ENCODE measurements around the gene PTH2R. TPM values are rescaled to one million over a fixed set of nuclear protein-coding genes. Genes with fewer than 3 reads are reported as not detected.
"Not testable (repeated sequence)": the region's sequence is repeated elsewhere in the genome, so short reads cannot be mapped to it uniquely, and the experiment has no call there.

PTH2R gene
- polyA plus RNA-seq, 1 donor from 2014 or later = not detected

DNA sequence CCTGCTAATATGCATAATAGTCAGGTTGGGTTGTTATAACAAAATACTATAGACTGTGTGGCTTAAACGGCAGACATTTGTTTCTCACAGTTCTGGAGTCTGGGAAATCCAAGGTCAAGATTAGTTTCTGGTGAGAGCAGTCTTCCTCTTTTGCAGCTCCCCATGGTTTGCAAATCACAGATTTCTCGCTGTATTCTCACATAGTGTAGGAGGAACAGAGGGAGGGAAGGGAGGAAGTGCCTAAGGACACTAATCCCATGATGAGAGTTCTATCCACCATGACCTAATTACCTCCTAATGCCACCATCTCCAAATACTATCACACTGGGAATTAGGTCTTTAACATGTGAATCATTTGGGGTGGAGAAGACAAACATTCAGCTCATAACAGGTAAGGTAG is 20.1 kb upstream of the PTH2R start:
- TF ChIP-seq RAD21 (conservative IDR thresholded peaks at IDR 0.05) (no peak), EZH2 (IDR thresholded peaks at IDR 0.05; ENCODE audit: borderline replicate concordance, insufficient read depth, low read length, poor library complexity, severe bottlenecking) (no peak)
- no peak overlapping the region for H3K9ac ChIP-seq (ENCODE audit: low read length)
- no peaks in the 10 kb centered on the region for H3K79me2 ChIP-seq (replicated peaks; ENCODE audit: insufficient read depth, low read length)
- H3K36me3 ChIP-seq (ENCODE audit: insufficient read depth, low read length) = no peaks in the 10 kb centered on the region
- no peaks in the 10 kb centered on the region for H4K20me1 ChIP-seq (ENCODE audit: insufficient read depth)
- no peaks in the 10 kb centered on the region for H3K27me3 ChIP-seq (ENCODE audit: insufficient read depth, low read depth, low read length)
- H3F3A ChIP-seq (ENCODE audit: insufficient read depth, low read length, poor library complexity, severe bottlenecking) = no peaks in the 10 kb centered on the region
- no peak overlapping the region for H3K27ac ChIP-seq (ENCODE audit: low read length)
- H2AFZ ChIP-seq (ENCODE audit: low read depth, low read length) = no peak overlapping the region
- H3K4me2 ChIP-seq (ENCODE audit: low read length) = no peak overlapping the region
- no peaks in the 10 kb centered on the region for H3K9me2 ChIP-seq (ENCODE audit: insufficient read depth, low read length)
- no peaks in the 10 kb centered on the region for H3K9me3 ChIP-seq (ENCODE audit: low read length)
- H3K4me3 ChIP-seq (ENCODE audit: low read length) = no peak overlapping the region

DNA sequence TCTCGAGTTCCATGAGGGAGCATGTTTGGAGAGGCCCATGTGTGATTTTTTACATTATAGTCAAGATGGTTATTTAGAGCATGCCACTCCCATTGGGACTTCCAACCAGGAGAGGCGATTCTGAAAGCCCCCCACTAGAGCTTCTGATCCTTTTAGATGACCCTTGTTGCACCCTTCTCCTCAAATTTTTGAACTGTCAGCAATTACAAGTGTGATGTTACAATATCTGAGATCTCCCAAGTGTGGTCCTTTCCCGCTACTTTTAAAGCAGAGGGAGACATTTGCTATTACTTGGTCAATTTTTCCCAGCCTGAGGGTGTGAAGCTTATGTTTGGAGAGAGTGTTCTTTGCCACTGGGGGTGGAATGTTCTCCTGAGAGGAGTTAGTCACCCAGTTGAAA is 16.7 kb upstream of the PTH2R start:
- Histone ChIP-seq H3K9me2 (ENCODE audit: insufficient read depth, low read length) (no peaks in the 10 kb centered on the region), H3K36me3 (ENCODE audit: insufficient read depth, low read length) (no peaks in the 10 kb centered on the region), H3F3A (ENCODE audit: insufficient read depth, low read length, poor library complexity, severe bottlenecking) (no peaks in the 10 kb centered on the region), H3K9me3 (ENCODE audit: low read length) (peaks cover 8% of the 10 kb centered on the region), H3K27me3 (ENCODE audit: insufficient read depth, low read depth, low read length) (no peaks in the 10 kb centered on the region), H2AFZ (ENCODE audit: low read depth, low read length) (no peak overlapping the region), H3K4me2 (ENCODE audit: low read length) (no peak overlapping the region), H4K20me1 (ENCODE audit: insufficient read depth) (no peaks in the 10 kb centered on the region), H3K79me2 (replicated peaks; ENCODE audit: insufficient read depth, low read length) (no peaks in the 10 kb centered on the region), H3K9ac (ENCODE audit: low read length) (no peak overlapping the region), H3K27ac (ENCODE audit: low read length) (no peak overlapping the region), H3K4me3 (ENCODE audit: low read length) (no peak overlapping the region)
- no peak for TF ChIP-seq EP300 (conservative IDR thresholded peaks at IDR 0.05; ENCODE audit: poor library complexity, severe bottlenecking)
- TF ChIP-seq MXI1 (conservative IDR thresholded peaks at IDR 0.05; ENCODE audit: poor library complexity, severe bottlenecking) = no peak
- no peak for TF ChIP-seq SMC3 (conservative IDR thresholded peaks at IDR 0.05; ENCODE audit: poor library complexity)
- TF ChIP-seq, protein P1, sequence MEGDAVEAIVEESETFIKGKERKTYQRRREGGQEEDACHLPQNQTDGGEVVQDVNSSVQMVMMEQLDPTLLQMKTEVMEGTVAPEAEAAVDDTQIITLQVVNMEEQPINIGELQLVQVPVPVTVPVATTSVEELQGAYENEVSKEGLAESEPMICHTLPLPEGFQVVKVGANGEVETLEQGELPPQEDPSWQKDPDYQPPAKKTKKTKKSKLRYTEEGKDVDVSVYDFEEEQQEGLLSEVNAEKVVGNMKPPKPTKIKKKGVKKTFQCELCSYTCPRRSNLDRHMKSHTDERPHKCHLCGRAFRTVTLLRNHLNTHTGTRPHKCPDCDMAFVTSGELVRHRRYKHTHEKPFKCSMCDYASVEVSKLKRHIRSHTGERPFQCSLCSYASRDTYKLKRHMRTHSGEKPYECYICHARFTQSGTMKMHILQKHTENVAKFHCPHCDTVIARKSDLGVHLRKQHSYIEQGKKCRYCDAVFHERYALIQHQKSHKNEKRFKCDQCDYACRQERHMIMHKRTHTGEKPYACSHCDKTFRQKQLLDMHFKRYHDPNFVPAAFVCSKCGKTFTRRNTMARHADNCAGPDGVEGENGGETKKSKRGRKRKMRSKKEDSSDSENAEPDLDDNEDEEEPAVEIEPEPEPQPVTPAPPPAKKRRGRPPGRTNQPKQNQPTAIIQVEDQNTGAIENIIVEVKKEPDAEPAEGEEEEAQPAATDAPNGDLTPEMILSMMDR (IDR thresholded peaks at IDR 0.05; ENCODE audit: poor library complexity, severe bottlenecking) = no peak
- TF ChIP-seq, protein P2, sequence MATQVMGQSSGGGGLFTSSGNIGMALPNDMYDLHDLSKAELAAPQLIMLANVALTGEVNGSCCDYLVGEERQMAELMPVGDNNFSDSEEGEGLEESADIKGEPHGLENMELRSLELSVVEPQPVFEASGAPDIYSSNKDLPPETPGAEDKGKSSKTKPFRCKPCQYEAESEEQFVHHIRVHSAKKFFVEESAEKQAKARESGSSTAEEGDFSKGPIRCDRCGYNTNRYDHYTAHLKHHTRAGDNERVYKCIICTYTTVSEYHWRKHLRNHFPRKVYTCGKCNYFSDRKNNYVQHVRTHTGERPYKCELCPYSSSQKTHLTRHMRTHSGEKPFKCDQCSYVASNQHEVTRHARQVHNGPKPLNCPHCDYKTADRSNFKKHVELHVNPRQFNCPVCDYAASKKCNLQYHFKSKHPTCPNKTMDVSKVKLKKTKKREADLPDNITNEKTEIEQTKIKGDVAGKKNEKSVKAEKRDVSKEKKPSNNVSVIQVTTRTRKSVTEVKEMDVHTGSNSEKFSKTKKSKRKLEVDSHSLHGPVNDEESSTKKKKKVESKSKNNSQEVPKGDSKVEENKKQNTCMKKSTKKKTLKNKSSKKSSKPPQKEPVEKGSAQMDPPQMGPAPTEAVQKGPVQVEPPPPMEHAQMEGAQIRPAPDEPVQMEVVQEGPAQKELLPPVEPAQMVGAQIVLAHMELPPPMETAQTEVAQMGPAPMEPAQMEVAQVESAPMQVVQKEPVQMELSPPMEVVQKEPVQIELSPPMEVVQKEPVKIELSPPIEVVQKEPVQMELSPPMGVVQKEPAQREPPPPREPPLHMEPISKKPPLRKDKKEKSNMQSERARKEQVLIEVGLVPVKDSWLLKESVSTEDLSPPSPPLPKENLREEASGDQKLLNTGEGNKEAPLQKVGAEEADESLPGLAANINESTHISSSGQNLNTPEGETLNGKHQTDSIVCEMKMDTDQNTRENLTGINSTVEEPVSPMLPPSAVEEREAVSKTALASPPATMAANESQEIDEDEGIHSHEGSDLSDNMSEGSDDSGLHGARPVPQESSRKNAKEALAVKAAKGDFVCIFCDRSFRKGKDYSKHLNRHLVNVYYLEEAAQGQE (IDR thresholded peaks at IDR 0.05; ENCODE audit: borderline replicate concordance) = no peak
- TF ChIP-seq TAF1 (IDR thresholded peaks at IDR 0.05; ENCODE audit: low read depth) = no peak
- no peak for TF ChIP-seq RAD21 (conservative IDR thresholded peaks at IDR 0.05)
- no peak for TF ChIP-seq EZH2 (IDR thresholded peaks at IDR 0.05; ENCODE audit: borderline replicate concordance, insufficient read depth, low read length, poor library complexity, severe bottlenecking)
- no peak for TF ChIP-seq POLR2AphosphoS5 (IDR thresholded peaks at IDR 0.05)

DNA sequence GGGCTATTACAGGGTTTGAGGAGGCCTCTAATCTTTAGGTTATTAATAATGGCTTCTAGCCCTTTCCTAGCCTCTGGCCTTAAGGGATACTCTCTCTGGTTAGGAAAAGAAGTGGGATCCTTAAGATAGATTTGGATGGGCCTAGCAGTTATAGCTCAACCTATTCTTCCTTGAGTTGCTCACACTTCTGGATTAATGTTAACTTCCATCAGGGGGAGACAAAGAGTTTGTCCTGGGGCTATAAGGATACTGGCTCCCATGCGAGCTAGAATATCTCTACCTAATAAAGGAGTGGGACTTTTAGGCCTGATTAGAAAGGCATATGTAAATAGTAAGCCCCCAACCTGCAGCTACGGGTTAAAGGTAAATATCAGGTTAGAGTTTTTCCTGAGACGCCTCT is 14.3 kb upstream of the PTH2R start:
- Histone ChIP-seq H3K79me2 (replicated peaks; ENCODE audit: insufficient read depth, low read length) (no peaks in the 10 kb centered on the region), H3K36me3 (ENCODE audit: insufficient read depth, low read length) (no peaks in the 10 kb centered on the region), H3K9ac (ENCODE audit: low read length) (no peak overlapping the region), H3K9me3 (ENCODE audit: low read length) (peaks cover 8% of the 10 kb centered on the region), H3K4me2 (ENCODE audit: low read length) (no peak overlapping the region), H3K27me3 (ENCODE audit: insufficient read depth, low read depth, low read length) (no peaks in the 10 kb centered on the region), H2AFZ (ENCODE audit: low read depth, low read length) (no peak overlapping the region), H3K27ac (ENCODE audit: low read length) (no peak overlapping the region), H4K20me1 (ENCODE audit: insufficient read depth) (no peaks in the 10 kb centered on the region), H3K4me3 (ENCODE audit: low read length) (no peak overlapping the region), H3K9me2 (ENCODE audit: insufficient read depth, low read length) (no peaks in the 10 kb centered on the region), H3F3A (ENCODE audit: insufficient read depth, low read length, poor library complexity, severe bottlenecking) (no peaks in the 10 kb centered on the region)
- TF ChIP-seq, protein P2 (IDR thresholded peaks at IDR 0.05; ENCODE audit: borderline replicate concordance) = no peak
- TF ChIP-seq POLR2AphosphoS5 (IDR thresholded peaks at IDR 0.05) (no peak), MXI1 (conservative IDR thresholded peaks at IDR 0.05; ENCODE audit: poor library complexity, severe bottlenecking) (no peak), EP300 (conservative IDR thresholded peaks at IDR 0.05; ENCODE audit: poor library complexity, severe bottlenecking) (no peak)

DNA sequence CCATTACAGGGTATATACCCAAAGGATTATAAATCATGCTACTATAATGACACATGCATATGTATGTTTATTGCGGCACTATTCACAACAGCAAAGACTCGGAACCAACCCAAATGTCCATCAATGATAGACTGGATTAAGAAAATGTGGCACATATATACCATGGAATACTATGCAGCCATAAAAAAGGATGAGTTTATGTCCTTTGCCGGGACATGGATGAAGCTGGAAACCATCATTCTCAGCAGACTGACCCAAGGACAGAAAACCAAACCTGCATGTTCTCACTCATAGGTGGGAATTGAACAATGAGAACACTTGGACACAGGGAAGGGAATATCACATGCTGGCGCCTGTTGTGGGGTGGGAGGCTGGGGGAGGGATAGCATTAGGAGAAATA is 9.8 kb upstream of the PTH2R start:
- H3F3A ChIP-seq (ENCODE audit: insufficient read depth, low read length, poor library complexity, severe bottlenecking); H3K36me3 ChIP-seq (ENCODE audit: insufficient read depth, low read length); H3K4me3 ChIP-seq (ENCODE audit: low read length); H3K27me3 ChIP-seq (ENCODE audit: insufficient read depth, low read depth, low read length); H4K20me1 ChIP-seq (ENCODE audit: insufficient read depth); H2AFZ ChIP-seq (ENCODE audit: low read depth, low read length); H3K79me2 ChIP-seq (replicated peaks; ENCODE audit: insufficient read depth, low read length); H3K9ac ChIP-seq (ENCODE audit: low read length); H3K9me3 ChIP-seq (ENCODE audit: low read length); H3K4me2 ChIP-seq (ENCODE audit: low read length); H3K27ac ChIP-seq (ENCODE audit: low read length); H3K9me2 ChIP-seq (ENCODE audit: insufficient read depth, low read length): not testable (repeated sequence)

Measured in neural cell (in vitro differentiated cells).